NB4 (cell line): ENCODE results near the gene SLC18A2.

Source experiments
- CTCF ChIP-seq: IDR thresholded peaks from one replicate; pipeline ENCODE4 v1.5.1; 2012; ENCODE audit warnings: low read depth, low read length
- MAX ChIP-seq: IDR thresholded peaks from 2 replicates; pipeline ENCODE4 v1.6.1; 2011; ENCODE audit warnings: low read depth, low read length
- POLR2A ChIP-seq: IDR thresholded peaks from 2 replicates; pipeline ENCODE4 v1.6.1; 2011; ENCODE audit warnings: mild to moderate bottlenecking; ENCODE audit not compliant: insufficient read length; ENCODE audit errors: extremely low read depth

- TF ChIP-seq CTCF, result no peak
- no peak for TF ChIP-seq POLR2A
- TF ChIP-seq MAX, result no peak
Observed at GRCh38 chr10:117294039-117294645, 53.2 kb downstream of the SLC18A2 start.
